ENCODE data around the gene H2BK1.
A peak's percentile ranks its signal among the peaks of the same experiment; 100 is the strongest.

Gene H2BK1

DNA sequence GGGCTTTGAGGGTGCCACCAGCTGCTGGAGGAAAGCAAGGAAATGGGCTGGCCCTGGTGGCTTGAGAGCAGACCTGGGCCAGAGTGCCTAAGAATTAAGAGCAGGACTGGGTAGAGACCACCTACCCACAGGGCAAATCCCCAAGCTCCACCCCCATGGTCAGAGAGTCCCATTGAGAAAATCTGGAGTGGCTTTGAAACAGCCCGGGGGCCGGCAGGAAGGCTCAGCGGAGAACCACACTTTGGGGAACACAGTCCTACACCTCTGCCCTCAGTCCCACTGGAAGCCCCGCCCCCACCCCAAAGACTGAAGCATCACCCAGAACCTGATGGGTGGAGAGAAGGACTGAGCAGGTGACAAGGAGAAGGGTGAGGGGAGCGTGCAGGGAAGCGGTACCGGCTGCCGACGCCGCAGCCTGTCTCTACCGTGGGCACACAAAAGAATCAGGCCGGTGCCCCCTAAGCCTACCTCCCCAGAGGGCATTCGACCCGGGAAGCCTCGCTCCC is 34.6 kb upstream of the H2BK1 start:
- DNase-seq: peak; percentile 9

DNA sequence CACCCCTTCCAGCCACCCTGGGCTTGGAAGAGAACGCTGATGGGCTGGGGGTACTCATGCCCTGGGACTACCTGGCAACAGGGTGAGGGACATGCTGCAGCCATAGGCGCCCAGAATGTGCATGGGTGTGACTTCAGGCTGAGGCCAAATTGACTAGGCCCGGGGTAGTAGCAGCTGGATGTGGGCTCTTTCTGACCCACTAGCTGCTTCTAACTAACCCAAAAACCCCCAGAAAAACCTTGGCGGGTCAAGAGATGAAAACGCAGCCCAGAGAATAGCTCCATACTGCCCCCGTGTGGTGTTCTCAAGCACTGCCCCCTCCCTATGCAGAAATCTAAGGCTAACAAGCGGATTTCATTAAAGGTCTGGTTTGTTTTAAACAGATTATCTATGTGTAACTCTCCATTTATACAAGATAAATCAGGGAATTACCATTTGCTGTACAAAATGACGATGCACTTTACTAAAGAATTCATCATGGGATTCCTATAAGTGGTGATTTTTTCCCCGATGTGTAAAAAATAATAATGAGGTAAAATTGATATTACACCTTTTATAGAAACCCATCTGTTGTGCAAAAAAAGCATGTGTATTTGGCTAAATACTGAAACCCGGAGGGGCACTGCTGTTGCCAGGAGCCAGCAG is 34.0 kb upstream of the H2BK1 start:
- DNase-seq: peak; percentile 83

DNA sequence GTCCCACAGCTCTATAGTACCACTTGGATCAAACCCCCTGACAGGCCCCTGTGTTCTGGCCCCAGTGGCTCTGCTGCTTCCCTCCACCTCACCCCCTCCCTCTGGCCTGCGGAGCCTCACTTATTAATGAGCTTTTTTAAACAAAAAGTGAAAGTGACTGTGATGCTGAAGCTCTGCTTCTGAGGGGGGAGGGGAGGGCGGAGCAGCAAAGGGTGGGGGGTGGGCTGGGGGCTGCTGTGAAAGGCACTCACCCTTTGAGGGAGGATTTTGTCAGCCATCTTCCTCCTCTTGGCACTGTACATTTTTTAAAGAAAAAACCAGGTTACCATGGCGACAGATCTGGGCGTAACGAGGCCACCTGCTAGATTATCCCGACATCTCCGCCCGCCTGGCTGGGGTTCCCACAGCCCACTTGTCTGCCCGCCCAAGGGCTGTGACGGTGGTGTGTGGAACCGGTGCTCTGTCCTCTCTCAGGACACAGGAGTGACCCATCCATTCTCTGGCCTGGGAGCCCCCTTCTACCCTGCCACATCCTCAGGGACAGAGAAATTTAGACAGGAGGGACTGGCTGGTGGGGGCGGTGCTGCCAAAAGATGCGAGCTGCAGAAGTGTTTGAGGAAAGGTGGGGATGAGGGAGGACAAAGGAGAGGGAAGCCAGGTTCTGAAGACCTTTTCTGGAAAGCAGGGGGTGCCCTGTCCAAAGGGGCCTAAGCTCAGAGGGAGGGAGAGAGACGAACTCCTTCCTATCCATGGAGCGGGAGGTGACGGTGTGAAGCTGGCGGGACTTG is 33.3 kb upstream of the H2BK1 start:
- peak; percentile 72 for DNase-seq

DNA sequence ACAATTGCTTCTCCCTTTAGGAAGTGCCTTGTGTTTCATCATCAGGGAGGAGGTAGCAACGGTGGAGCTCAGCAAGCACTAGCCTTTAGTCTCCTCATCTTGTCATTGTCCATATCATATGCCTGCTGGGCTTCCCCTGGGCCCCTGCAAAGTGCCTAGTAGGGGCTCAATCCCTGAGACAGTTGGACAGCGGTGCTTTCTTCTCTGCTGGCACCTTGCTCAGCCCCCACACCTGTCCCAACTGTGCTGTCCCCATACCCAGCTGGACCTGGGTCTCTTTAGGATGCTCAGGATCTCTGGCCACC is 32.7 kb upstream of the H2BK1 start:
- DNase-seq: no peak

DNA sequence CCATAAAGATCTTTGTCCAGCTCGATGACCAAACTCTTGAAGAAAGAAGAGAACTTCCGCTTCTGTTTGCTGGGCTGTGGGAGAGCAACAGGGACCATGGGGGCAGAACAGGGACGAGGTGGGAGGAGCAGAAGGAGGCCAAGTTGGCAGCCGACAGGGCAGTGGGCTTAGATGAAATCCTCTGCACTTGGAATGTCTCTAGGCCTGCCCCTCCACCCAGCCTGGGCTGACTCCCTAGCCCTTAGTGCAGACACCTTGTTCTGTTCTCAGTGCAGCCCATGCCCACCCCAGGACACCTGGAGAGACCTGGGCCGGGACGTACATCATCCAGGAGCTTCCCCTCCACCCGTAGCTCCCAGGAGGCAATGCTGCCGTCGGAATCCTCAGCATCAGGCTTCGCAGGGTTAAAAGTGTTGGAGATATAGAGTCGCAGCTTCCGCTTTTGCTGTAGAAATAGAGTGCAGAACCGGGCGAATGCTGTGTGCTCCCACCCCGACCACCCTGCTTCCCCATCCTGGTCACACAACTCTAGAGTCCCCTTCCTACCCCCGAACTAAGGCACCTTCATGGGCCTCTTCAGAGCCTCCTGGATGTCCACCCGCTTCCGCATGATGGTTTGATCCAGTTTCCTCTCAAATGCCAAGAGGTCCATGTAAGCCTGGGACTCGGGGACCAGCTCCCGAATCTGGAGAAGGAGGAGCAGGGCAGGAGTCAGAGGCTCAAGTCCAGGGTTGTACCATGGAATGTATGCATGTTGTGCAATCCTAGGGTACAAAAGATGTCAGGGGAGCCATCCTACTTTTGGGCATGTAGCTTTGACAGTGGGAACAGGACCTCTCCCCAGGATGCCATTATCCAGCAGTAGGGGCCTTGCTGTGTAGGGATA is 32.1 kb upstream of the H2BK1 start:
- no peak for DNase-seq

DNA sequence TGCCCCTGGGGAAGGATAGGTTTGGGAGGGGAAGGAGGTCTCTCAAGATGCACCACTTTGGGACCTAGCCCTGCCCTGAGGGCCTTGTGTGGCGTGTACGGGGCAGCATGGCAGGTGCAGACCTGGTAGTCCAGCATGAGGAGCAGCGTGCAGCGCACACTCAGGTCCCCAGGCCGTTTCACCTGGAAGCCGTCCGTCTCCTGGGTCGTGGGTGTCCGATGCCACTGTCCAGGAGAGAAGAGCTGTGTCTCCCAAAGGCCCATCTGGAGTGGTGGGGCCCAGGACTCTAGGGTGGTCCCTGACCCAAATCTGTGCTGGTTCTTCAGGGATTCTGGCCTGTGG is 31.4 kb upstream of the H2BK1 start:
- no peak for DNase-seq

DNA sequence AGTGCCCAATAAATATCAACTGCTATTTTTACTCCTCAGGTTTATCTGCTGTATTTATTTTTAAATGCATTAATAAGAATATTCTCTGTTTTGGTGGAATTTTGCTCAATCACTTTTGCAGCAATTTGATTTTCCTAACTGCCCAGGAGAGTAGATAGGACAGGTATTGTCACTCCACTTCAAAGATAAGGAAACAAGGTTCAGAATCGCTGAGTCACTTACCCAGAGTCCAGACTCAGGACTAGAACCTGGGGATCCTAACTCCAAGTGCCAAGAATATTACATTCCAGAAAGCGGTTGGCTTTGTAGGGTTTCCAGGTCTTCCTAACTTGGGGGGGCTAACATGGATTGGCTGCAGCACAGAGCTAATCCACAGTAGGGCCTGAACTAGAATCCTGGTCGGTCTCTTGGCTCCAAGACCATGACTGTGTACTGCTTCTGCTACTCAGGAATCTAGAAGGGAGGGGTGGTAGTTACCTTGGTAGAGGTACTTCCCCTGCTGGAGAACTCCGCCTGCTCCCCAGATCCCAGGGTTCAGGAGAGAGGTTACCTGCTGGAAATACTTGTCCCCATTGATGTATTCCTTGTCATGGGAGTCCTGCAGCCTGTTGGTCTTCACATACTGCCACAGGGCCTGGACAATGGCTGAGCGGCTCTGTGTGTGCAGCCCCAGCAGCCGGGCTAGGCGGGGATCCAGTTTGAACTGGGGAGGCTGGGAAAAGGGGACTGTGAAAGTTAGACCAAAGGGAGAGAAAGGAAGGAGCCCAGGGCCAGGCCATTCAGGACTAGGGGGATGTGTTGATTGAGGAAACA is 30.9 kb upstream of the H2BK1 start:
- peak; percentile 12 for DNase-seq

DNA sequence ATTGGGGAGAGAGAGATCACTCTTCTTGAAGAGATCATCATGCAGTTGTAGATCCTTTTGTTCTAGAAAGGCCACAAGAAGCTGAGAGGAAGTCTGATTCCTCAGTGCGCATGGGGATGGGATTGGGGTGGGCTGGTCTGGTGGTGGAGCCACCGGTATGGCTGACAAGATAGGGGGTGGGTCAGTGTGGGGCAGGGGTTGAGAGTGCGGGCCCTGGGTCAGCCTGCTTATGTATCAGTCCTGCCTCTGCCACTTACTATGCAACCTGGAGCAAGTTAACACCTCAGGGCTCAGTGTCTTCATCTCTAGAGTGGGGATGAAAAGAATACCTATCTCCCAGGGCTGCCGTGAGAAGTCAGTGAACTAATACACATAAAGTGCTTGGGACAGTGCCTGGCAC is 30.2 kb upstream of the H2BK1 start:
- DNase-seq: no peak

DNA sequence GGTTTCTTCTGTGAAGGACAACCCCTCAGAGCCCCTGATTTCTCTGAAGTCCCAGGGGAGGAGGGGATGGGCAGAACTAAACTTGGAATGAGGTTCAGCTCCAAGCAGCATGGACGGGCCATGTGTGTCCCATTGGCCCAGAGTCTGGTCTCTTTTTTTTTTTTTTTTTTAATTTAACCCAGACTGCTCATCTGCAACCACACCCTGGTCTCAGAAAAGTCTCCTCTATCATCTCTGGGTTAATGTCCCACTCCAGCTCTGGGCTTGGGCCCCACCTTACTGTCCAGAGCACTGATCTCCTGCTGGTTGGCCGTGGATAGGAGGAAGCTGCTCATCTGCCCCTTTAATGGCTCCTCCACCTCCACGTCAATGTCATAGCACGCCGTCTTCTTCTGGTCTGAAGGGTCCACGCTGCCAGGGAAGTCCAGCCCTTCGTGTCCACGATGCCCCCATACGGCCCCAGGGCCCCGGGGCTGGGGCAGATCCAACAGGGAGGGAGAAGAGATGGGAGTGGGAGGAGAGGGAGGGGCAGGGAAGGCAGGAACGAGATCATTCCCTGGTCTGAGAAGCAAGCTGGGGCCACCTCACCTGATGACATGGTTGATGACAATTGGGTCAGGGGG is 29.7 kb upstream of the H2BK1 start:
- DNase-seq: no peak

DNA sequence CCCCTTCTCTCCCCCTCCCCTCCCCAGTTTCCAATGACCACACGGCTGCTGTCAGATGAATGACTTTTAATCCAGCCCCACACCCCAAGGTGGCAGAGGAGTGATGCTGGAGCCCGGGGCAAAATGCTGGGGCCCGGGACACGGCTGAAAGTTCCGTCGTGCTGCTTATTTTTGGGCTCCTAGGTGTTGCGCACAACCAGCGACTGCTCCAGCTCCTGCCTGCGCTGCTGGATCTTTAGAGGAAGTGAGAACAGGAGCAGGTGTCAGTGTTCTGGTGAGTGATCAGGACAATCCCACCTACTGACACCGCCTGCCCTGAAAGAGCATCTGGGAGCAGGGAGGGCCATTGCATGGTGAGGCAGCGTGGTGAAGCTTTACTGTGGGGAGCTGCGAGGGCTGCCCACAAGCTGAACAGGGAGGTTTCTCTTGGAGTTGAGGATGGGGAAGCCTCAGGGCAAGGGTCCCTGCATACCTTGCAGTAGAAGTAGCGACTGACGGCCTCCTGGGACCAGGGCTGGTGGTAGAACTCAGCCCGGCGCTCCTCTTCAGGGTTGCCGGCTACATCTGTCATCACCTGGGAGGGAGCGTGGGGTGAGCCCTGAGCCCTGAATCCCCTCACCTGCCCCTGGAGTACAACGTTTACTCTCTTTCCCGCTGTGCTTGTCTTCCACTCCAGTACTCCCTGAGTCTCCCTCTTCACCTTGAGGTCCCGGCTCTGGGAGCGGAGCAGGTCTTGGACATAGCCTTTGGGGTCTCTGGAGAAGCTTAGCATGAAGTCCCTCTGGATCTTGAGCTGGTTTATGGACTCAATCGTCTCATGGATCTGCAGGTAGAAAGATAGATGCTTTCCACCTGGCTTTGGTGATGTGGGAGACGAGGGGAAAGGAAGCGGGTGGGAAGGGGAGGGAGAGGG is 28.9 kb upstream of the H2BK1 start:
- no peak for DNase-seq

DNA sequence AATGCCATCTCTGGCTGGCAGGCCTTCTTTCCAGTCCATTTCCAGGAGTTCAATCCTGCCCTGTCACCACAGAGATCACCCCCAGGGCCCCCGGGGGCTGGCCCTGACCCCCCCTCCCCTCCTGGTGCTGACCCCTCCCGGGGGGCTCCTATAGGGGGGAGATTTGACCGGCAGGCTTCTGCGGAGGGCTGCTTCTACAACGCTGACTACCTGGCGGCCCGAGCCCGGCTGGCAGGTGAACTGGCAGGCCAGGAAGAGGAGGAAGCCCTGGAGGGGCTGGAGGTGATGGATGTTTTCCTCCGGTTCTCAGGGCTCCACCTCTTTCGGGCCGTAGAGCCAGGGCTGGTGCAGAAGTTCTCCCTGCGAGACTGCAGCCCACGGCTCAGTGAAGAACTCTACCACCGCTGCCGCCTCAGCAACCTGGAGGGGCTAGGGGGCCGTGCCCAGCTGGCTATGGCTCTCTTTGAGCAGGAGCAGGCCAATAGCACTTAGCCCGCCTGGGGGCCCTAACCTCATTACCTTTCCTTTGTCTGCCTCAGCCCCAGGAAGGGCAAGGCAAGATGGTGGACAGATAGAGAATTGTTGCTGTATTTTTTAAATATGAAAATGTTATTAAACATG is 28.0 kb upstream of the H2BK1 start:
- no peak for DNase-seq

DNA sequence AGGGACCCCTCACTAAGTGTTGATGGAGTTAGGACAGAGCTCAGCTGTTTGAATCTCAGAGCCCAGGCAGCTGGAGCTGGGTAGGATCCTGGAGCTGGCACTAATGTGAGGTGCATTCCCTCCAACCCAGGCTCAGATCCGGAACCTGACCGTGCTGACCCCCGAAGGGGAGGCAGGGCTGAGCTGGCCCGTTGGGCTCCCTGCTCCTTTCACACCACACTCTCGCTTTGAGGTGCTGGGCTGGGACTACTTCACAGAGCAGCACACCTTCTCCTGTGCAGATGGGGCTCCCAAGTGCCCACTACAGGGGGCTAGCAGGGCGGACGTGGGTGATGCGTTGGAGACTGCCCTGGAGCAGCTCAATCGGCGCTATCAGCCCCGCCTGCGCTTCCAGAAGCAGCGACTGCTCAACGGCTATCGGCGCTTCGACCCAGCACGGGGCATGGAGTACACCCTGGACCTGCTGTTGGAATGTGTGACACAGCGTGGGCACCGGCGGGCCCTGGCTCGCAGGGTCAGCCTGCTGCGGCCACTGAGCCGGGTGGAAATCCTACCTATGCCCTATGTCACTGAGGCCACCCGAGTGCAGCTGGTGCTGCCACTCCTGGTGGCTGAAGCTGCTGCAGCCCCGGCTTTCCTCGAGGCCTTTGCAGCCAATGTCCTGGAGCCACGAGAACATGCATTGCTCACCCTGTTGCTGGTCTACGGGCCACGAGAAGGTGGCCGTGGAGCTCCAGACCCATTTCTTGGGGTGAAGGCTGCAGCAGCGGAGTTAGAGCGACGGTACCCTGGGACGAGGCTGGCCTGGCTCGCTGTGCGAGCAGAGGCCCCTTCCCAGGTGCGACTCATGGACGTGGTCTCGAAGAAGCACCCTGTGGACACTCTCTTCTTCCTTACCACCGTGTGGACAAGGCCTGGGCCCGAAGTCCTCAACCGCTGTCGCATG is 27.2 kb upstream of the H2BK1 start:
- DNase-seq: no peak

DNA sequence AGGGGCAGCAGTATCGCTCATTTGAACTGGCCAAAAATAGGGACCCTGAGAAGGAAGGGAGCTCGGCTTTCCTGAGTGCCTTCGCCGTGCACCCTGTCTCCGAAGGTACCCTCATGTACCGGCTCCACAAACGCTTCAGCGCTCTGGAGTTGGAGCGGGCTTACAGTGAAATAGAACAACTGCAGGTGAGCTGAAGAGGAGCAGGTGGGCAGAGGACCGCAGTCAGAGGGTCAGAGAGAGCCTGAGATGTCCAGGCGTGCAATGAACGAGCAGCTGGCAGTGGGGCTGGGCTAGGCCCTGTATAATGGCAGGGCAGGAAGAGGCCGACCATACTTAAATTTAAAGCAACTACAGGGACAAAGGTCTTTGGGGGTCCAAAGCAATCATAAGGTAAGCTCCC is 26.1 kb upstream of the H2BK1 start:
- DNase-seq: no peak

DNA sequence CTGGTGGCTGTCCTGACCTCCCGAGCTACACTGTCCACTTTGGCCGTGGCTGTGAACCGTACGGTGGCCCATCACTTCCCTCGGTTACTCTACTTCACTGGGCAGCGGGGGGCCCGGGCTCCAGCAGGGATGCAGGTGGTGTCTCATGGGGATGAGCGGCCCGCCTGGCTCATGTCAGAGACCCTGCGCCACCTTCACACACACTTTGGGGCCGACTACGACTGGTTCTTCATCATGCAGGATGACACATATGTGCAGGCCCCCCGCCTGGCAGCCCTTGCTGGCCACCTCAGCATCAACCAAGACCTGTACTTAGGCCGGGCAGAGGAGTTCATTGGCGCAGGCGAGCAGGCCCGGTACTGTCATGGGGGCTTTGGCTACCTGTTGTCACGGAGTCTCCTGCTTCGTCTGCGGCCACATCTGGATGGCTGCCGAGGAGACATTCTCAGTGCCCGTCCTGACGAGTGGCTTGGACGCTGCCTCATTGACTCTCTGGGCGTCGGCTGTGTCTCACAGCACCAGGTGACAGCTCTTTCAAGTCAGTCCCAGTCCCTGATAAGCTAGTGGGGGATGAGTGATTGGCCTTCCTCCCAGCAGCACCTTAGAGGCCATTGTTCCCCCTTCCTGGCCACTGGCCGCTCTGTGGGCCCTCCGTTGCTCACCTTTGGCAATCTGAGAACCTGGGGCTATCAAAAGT is 25.0 kb upstream of the H2BK1 start:
- no peak for DNase-seq

DNA sequence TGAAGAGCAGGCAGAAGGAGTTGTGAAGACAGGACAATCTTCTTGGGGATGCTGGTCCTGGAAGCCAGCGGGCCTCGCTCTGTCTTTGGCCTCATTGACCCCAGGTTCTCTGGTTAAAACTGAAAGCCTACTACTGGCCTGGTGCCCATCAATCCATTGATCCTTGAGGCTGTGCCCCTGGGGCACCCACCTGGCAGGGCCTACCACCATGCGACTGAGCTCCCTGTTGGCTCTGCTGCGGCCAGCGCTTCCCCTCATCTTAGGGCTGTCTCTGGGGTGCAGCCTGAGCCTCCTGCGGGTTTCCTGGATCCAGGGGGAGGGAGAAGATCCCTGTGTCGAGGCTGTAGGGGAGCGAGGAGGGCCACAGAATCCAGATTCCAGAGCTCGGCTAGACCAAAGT is 23.5 kb upstream of the H2BK1 start:
- DNase-seq: no peak

DNA sequence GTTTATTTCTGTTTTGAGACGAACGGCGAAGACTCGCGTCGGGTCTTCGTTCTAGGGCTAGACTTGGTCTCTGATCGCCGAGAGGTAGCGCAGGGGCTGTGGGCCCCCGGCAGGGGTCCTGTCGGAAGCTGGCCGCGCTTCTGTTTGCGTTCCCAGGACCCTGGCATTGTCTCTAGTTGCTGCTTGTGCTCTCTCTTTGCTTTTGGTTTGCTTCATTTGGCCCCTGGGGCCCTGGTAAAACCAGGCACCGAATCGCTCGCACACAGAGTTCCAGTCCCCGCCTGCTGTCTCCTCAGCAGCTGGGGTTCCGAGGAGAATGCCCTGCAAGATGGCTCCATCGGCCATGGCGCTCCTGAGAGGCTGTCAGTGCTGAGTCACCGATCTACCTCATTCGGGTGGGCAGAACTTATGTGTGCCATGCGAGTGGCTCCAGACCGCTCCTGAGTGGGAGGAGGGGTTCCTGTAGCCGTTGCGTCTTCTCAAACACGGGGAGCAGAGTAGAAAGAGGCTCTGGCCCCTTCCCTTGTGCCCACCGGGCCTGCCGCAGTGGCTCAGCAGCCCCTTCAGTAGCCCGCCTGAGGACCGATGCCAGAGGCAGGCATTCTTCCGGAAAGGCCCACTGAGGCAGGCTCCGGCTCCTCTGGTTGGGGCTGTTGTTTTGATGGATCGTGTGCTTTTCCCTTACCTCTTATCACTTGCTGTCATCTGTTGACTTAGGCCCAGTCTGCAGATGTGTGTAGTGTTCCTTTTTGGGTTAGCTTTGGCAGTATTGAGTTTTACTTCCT is 22.8 kb upstream of the H2BK1 start:
- peak; percentile 94 for DNase-seq

DNA sequence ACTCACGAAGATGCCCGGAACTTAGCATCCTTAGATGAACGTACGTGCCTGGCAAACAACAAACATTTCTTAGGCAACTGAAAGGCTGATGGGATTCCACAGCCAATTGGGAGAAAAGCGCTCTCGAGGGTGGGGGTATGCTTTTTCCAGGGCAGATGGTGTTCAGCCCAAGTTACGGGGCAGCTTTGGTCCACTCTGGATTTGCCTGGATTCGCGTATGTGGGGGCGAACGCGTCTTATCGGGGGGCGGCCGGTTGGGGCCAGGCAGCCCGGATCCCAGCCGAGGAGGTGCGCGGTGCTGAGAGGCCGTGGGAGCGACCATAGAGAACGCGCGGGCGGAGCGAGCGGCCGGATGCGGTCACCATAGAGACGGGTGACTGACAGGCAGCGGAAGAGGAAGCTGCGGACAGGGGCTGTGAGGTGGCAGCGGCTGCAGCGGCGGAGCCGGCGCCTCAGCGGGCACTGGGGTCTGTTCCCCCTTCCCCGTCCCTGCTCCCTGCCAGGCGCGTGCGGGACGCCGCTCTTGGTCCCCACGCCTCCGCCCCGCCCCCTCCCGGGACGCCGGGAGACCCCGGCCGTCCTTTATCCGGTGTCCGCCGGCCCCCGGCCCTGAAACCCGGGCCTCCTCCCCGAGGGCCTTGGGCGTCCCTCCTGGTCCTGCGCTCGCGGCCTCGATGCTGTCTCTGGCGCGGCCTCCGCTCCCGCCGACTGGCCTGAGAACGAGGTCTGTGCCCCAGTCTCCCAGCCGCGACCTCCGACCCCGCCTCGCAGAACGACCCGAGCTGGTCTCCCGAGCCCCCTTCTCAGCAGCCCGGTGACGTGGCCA is 22.0 kb upstream of the H2BK1 start, which contains the start of gene CHPF2:
Gene CHPF2 (plus strand): TSS at position 393 of the 826 bp plus-strand sequence. CDS start 1,529 bp downstream, outside the sequence.
- DNase-seq: peak; percentile 97

All from hematopoietic multipotent progenitor cell treated with erythropoietin and hydrocortisone succinate and interleukin-3 and kit ligand, for 4 days (in vitro differentiated cells).